ENCODE measurements around the gene MYO6.

MYO6 gene

DNA sequence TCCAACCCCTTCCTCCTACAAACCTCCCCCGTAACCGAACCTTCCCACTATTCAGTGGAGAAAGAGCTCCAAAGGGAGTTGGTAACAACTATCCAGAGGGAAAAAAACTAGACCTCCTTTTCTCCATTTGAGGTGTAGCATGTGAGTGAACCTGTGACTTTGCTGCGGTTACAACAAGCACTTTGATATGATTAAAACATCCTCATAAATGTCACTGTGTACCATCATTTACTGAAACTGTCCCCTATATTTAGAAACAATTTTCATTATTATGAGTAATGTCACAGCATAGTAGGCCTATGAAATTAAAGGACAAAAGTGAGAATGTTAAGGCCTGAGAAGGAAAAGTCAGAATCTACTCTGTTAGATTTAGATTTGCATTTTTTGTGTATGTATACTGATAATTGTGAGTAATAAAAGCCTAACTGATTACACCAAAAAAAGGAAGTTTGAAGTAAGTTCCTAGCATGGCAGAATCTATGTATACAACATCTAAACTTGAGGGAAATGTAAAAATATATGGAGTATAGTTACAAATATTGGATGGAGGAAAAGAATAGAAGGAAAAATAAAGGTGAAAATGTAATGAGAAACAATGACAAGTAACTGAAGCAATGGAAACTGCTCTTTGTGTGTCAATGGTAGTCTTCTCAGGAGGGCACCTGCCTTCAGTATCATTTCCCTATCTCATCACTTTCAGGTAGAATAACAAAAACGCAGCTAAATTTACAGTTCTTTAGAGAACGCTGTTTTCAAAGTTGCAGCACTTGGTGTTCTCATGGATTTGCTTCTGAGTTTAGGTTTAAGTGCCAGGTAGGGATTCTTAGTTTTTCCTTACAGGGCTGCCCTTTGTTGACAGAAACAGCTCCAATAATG is 177.5 kb downstream of the MYO6 start:
- H3K27ac ChIP-seq: no peak overlapping the region
- TF ChIP-seq, protein P1, sequence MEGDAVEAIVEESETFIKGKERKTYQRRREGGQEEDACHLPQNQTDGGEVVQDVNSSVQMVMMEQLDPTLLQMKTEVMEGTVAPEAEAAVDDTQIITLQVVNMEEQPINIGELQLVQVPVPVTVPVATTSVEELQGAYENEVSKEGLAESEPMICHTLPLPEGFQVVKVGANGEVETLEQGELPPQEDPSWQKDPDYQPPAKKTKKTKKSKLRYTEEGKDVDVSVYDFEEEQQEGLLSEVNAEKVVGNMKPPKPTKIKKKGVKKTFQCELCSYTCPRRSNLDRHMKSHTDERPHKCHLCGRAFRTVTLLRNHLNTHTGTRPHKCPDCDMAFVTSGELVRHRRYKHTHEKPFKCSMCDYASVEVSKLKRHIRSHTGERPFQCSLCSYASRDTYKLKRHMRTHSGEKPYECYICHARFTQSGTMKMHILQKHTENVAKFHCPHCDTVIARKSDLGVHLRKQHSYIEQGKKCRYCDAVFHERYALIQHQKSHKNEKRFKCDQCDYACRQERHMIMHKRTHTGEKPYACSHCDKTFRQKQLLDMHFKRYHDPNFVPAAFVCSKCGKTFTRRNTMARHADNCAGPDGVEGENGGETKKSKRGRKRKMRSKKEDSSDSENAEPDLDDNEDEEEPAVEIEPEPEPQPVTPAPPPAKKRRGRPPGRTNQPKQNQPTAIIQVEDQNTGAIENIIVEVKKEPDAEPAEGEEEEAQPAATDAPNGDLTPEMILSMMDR (conservative IDR thresholded peaks at IDR 0.05): no peak

GRCh38 chr6:75931011-75931680 is 182.1 kb downstream of the MYO6 start:
- TF ChIP-seq, protein P1 (conservative IDR thresholded peaks at IDR 0.05): no peak

DNA sequence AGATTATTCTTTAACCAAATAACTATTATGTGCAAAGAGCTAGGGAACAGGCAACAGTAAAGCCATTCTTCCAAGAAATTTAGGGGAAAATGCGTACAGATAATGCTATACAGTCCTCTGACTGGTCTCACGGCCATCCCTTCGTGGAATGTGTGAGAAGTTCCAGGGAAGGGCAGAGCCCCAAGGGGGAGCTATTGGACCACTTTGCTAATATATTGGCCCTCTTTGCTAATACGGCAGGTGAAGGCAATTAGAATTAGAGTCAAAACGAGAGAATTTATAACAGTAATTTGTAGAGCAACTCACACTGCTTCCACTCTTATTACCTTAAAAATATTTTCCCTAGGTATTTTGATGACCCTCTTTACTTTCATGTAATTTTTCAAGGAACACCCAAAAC is 183.0 kb downstream of the MYO6 start:
- no peak overlapping the region for H3K27ac ChIP-seq
- TF ChIP-seq, protein P1 (conservative IDR thresholded peaks at IDR 0.05): peak; percentile 37

More at GRCh38 chr6:75931011-75931680, 182.1 kb downstream of the MYO6 start:
- H3K27ac ChIP-seq: no peak overlapping the region

DNA sequence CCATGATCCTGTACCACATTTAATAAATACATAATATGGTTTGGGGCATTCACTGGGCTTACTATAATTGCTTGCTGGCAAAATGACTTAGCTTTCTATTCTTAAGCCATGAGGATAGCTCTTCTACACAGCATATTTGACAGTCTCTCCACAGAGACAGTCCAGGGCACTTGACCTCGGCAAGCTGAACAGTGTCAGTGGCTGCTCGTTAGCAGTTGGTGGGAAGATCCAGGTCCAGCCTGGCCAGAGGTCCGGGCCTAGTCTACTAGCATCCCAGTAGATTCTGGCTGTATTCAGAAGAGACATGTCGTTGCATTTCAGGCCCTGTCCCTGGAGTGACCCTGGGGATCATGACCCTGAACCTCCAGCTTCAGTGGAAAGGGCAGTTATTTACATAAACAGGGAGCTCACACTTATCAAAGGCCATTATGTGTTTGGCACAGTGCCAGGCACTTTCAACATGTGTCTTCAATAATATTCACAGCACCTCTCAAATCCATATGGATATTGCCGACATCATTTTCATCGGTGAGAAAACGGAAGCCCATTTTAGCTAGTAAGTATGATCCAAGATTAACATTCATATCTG is 184.4 kb downstream of the MYO6 start:
- TF ChIP-seq, protein P1 (conservative IDR thresholded peaks at IDR 0.05): no peak
- peak overlapping the region; percentile 77 for H3K27ac ChIP-seq

DNA sequence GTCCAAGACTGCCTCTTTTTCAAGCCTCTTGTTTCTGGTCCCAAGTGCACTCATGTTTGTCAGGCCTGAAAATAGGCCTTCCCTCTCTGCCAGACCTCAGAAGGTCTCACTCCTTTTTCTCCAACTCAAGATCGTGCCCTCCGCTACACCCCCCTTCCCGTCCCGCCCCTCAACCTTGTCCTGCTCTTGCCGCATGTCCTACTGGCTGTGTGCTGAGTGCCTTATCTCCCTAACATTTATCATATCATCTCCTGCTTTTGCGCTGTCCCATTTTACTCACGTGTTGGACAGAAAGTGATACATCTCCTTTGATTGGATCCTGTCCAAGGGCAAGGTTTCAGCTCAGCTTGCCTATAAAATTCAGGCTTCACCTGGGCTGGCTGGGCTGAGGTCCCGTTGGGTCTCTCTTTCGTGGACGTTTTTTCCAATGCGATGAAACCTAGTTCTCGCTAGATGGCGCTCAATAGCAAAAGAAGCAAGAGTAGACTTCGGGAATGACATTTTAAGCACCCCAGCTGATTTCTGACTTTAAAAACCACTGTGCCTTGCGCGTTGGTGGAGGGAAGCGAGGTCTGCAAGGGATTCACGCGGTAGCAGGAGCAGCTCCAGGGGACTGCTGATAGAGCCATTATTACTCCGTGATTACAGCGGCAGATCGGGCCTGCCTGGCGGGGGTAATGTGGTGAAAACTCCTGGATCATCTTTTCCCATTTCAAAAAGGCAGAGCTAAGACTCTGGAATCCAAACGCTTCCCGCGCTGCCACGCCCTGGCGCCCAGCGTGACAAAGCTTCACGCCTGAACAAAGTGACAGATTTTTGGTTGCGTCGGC is 185.8 kb downstream of the MYO6 start:
- H3K27ac ChIP-seq: peak overlapping the region; percentile 77
- TF ChIP-seq, protein P1 (conservative IDR thresholded peaks at IDR 0.05): peak; percentile 79

DNA sequence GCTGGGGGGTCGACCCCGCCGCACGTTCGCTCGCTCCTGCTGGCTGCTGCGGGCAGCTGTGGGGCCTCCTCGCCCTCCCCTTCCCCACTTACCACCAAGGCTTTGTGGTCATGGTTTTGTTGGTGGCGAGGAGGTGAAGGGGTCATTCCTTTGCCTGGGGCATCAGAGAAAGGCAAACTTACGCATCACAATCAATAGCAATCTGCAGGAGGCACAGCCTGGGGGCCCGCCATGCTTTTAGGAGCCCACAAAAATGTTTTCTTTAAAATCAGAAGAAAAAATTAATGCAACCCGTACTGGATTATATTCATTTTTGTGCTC is 186.4 kb downstream of the MYO6 start:
- peak overlapping the region; percentile 77 for H3K27ac ChIP-seq
- TF ChIP-seq, protein P1 (conservative IDR thresholded peaks at IDR 0.05): no peak
